GM12891 (cell line): Measurements from ENCODE around the gene BCAP31.
A peak's percentile ranks its signal among the peaks of the same experiment; 100 is the strongest.

ENCODE experiments used
- DNase-seq: peaks from one replicate; pipeline ENCODE4 v3.0.0; 2011; ENCODE audit warnings: low spot score; ENCODE audit not compliant: insufficient read length
- FAIRE-seq: peaks from 2 replicates; lab custom pipeline; 2011; peaks lifted over from hg19 to GRCh38; lab: Jason Lieb, UNC
- PAX5 ChIP-seq: IDR thresholded peaks from 2 replicates; pipeline ENCODE4 v1.6.1; 2011; ENCODE audit warnings: low read length, moderate library complexity, mild to moderate bottlenecking; ENCODE audit not compliant: insufficient read depth, severe bottlenecking
- POLR2A ChIP-seq: IDR thresholded peaks from 2 replicates; pipeline ENCODE4 v1.6.1; 2011; ENCODE audit warnings: low read depth, low read length, control low read depth
- POLR2AphosphoS5 ChIP-seq: IDR thresholded peaks from 2 replicates; pipeline ENCODE4 v1.6.1; 2011; ENCODE audit warnings: low read depth, low read length, control low read depth
- POU2F2 ChIP-seq: IDR thresholded peaks from 2 replicates; pipeline ENCODE4 v1.6.1; 2011; ENCODE audit warnings: low read depth, mild to moderate bottlenecking, control low read depth, low read length, moderate library complexity
- SPI1 ChIP-seq: IDR thresholded peaks from 2 replicates; pipeline ENCODE4 v1.6.1; 2011; ENCODE audit warnings: low read depth, low read length, control low read depth
- TAF1 ChIP-seq: IDR thresholded peaks from 2 replicates; pipeline ENCODE4 v1.6.1; 2011; ENCODE audit warnings: low read depth, low read length, control low read depth

BCAP31 gene

DNA sequence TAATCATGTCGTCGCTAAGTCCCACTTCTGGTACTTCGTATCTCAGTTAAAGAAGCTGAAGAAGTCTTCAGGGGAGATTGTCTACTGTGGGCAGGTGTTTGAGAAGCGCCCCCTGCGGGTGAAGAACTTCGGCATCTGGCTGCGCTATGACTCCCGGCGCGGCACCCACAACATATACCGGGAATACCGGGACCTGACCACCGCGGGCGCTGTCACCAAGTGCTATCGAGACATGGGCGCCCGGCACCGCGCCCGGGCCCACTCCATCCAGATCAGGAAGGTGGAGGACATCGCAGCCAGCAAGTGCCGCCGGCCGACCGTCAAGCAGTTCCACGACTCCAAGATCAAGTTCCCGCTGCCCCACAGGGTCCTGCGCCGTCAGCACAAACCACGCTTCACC is 61.9 kb downstream of the BCAP31 start:
- TF ChIP-seq PAX5 = no peak
- TF ChIP-seq POLR2A = no peak
- DNase-seq (no peak), FAIRE-seq (peak; percentile 51)

DNA sequence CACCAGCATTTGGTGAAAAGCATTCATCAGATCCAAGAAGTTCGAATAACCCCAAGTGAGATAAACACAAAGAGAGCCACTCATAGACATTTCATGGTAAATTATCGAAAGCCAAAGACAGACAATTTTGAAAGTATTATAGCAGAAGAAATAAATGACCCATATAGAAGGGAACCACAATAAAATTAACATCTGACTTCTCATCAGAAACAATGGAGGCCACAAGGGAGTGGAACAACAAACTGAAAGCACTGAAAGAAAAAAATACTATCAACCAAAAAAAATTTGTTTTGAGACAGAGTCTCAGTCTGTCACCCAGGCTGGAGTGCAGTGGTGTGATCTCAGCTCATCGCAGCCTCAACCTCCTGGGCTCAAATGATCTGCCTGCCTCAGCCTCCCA is 64.9 kb downstream of the BCAP31 start:
- FAIRE-seq = no peak
- no peak for DNase-seq
- no peak for TF ChIP-seq POU2F2

DNA sequence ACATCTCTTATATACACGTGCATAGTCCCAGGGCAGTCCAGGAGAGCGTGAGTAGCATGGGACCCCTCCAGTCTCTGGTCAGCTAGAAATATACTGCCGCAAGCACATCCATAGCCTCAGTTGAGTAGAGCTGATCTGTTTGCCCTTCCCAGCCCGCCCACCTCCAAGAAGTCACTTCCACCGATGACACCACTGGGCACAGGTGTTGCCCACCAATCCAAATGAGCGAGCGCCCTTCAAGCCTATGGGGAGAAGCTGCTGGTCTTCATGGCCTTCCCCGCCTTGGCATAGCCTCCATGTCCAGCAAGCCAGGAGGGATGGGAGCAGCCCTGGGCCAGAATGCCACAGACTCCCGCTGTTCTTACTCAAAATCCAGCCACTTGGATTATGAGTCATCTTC is 67.0 kb downstream of the BCAP31 start:
- TF ChIP-seq POLR2AphosphoS5 = no peak
- TF ChIP-seq POLR2A = no peak
- DNase-seq (no peak), FAIRE-seq (no peak)

DNA sequence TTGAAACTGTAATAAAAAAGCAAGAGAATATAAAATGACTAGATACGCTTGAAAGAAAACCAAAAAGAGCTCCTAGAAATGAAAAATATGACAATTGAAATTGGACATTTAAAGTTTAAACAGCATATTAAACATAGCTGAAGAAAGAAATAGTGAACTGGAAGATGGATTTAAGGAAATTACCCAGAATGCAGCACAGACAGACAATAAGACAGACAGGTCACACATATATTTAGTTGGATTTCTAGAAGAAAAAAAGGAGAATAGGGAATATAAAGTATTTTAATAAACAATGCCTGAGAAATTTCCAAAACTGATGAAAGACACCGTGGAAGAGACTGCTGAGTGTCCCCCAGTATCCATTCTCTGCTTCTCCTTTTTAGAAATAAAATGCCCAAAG is 70.6 kb downstream of the BCAP31 start:
- DNase-seq (no peak), FAIRE-seq (no peak)
- no peak for TF ChIP-seq TAF1
- TF ChIP-seq POU2F2 = no peak
- TF ChIP-seq POLR2A = no peak
- TF ChIP-seq POLR2AphosphoS5 = no peak
- no peak for TF ChIP-seq PAX5
- no peak for TF ChIP-seq SPI1

DNA sequence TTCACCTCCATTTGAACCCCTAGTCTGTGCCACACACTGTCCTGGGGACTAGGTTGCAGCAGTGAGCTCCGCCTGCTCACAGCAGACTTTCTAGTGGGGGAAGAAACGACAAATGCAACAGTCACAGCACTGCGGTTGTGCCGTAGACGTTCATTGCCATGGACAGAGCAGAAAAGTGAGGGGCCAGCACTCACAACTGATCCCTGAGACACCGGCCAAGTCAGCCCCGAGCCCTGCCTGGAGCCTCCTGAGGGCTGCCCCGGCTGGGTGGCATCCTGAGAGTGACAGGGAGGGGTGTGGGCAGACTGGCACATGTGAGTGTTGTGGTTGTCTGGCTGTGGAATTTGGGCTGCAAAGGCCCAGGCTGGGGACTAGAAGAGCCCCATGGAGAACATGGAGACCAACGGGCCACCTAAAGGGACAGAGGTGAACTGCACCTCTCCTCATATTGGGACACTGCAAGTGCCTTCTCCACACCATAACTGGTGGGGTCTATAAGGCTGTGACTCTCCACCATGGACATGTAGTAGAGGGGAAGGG is 72.6 kb downstream of the BCAP31 start:
- DNase-seq (no peak), FAIRE-seq (peak; percentile 59)
- TF ChIP-seq POU2F2 (no peak), POLR2AphosphoS5 (no peak), SPI1 (no peak), PAX5 (no peak), TAF1 (no peak), POLR2A (no peak)

DNA sequence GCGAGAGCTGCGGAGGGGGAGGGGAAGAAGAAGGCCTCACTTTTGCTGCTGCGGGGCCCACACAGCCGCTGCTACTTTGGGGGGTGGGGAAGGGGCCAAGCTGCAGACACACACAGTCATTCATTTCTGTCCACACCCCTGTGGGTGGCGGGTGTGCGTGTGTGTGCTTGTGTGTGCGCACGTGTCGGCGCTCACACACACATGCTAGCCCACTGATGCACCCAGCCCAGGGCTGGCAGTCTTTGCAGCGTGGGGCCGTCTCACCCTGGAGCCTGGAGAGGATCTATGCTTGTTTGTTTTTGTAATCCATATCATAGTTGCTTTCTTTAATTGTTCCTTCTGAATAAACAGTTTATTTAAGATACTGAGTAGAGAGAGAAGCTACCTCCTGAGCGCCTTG is 73.2 kb downstream of the BCAP31 start:
- DNase-seq (no peak), FAIRE-seq (no peak)
- TF ChIP-seq SPI1 (no peak), TAF1 (no peak), POLR2AphosphoS5 (no peak), POU2F2 (no peak), POLR2A (no peak), PAX5 (no peak)
